HG03039 (cell line): ENCODE results near the gene EIF3B.
"Not testable (repeated sequence)": the region's sequence is repeated elsewhere in the genome, so short reads cannot be mapped to it uniquely, and the experiment has no call there.

Source experiments
- ATAC-seq: cut with Tn5 transposase; IDR thresholded peaks from one replicate; pipeline ENCODE4 v1.9.1; 2021; ENCODE audit warnings: mild to moderate bottlenecking, moderate library complexity; ENCODE audit not compliant: unreplicated experiment

The EIF3B gene

GRCh38 chr7:2347351-2348063, 7.1 kb upstream of the EIF3B start:
- not testable (repeated sequence) for ATAC-seq

- ATAC-seq: no peak
These were observed 4.6 kb upstream of the EIF3B start for GRCh38 chr7:2350055-2350454.

GRCh38 chr7:2350861-2351260, 3.8 kb upstream of the EIF3B start:
- ATAC-seq: no peak

GRCh38 chr7:2353113-2353935, 1.3 kb upstream of the EIF3B start:
- no peak for ATAC-seq

DNA sequence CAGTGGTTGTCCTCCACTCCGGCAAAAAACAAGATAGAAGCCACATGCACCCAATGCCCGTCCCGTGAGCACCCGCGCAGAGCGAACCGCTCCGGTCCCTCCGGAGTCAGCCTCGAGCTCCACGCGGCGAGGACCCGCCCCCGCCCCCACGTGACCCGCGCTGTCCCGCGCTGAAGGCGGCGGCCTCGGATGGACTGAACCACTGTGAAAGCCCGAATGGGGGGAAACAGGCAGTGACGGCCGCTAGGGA, 766 bp upstream of the EIF3B start:
- peak; percentile 50 for ATAC-seq

DNA sequence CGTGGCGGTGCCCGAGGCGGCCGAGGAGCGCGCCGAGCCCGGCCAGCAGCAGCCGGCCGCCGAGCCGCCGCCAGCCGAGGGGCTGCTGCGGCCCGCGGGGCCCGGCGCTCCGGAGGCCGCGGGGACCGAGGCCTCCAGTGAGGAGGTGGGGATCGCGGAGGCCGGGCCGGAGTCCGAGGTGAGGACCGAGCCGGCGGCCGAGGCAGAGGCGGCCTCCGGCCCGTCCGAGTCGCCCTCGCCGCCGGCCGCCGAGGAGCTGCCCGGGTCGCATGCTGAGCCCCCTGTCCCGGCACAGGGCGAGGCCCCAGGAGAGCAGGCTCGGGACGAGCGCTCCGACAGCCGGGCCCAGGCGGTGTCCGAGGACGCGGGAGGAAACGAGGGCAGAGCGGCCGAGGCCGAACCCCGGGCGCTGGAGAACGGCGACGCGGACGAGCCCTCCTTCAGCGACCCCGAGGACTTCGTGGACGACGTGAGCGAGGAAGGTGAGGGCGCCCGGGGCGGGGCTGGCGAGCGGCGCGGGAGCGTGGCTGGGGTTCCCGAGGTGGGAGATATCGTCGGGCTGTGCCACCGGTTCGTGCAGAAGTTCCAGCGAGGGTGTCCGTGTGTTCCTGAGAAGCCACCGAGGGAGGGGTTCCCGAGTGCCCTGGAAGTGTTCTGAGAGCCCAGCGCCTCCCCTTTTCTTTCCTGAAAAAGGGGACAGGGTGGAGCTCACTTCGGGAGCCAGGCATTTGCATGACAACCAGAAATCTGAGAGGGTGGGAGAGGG, 495 bp downstream of the EIF3B start:
- ATAC-seq: peak; percentile 11

DNA sequence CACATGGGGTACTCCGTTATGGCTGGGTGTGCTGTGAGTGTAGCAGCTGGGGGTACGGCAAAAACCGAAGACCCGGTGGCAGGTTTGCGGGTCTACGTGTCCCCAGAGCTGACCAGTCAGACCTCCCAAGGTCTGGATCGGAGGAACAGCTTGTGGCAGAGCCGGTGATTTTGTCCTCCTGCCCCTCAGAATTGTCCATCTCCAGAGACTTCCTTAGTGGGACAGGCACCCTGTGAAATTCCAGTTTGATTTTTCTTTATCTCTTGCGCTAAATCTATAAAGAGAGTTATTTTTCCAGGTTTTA, 1.0 kb downstream of the EIF3B start:
- no peak for ATAC-seq

GRCh38 chr7:2357165-2357564, 2.5 kb downstream of the EIF3B start:
- ATAC-seq: no peak

GRCh38 chr7:2357571-2357970, 2.9 kb downstream of the EIF3B start:
- ATAC-seq: no peak

DNA sequence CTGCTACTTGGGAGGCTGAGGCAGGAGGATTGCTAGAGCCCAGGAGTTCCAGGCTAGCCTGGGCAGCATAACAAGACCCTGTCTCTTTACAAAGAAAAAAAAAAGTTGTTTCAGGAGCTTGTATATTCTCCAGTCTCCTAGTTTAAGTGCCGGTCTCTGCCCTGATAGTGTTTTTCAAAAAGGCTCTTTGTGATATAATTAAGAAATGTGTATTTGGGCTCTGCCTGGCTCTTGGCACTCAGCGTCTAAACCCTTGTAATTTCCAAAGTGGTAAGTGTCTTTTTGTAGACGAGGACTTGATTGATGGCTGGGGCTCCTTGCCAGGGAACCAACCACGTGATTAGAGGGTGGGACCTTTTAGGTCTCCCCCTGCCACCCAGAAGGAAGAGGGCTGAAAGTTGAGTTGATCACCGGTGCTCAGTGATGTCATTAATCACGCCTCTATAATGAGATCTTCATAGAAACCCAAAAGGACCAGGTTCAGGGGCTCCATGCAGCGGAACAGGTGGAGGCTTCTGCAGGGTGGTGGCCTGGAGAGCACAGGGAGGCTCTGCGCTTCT, 4.4 kb downstream of the EIF3B start:
- ATAC-seq: no peak

GRCh38 chr7:2359610-2360009, 5.0 kb downstream of the EIF3B start:
- no peak for ATAC-seq

- ATAC-seq: no peak
These were observed 6.2 kb downstream of the EIF3B start for GRCh38 chr7:2360796-2361195.

DNA sequence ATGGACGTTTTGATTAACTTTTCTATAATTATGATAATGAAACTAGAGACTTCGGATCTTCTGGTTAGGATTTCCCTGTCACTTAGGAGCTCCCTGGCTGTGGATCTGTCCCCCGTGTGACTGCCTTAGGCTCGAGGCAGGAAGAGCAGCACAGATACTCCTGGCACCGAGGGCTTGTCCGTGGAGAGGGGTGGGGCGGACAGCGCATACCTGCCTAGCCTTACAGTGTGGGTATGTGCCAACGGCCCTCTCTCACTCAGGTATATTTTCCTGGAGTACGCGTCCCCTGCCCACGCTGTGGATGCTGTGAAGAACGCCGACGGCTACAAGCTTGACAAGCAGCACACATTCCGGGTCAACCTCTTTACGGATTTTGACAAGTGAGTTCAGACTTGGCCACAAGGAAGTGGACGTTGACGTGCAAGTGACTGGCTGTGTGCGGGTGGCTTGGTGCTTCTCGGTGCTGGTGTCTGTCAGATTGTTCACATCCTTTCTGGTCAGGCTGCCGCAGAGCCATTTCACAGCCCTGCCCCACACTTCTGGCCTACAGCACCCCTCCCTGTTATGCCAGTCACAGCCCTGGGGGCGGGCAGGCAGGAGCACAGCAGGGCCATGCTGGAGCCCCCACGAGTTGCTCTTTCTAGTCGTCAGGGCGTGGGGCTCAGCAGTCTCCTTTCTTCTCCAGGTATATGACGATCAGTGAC, 7.9 kb downstream of the EIF3B start:
- no peak for ATAC-seq

- no peak for ATAC-seq
These were observed 14.5 kb downstream of the EIF3B start for GRCh38 chr7:2369139-2369538.

DNA sequence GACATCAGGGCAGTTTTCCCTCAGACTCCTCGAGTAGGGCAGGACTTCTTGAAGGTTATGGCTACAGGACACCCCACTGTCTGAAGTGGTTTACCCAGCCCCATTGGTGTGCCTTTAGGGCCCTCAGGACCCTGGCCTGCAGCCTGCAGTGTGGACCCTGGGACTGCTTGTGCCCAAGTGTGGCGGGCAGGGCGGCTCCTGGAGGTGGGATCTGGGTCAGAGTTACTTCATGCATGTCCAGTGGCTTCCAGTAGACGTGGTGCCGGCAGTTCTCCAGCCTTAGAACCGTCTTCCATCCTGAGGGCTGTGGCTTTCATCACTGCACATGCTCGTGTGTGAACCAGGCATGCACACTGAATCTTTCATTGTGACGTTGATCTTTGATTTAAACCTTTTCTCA, 16.7 kb downstream of the EIF3B start:
- ATAC-seq: no peak

GRCh38 chr7:2372724-2373123, 18.1 kb downstream of the EIF3B start:
- no peak for ATAC-seq

- no peak for ATAC-seq
These were observed 18.5 kb downstream of the EIF3B start for GRCh38 chr7:2373124-2373556.

DNA sequence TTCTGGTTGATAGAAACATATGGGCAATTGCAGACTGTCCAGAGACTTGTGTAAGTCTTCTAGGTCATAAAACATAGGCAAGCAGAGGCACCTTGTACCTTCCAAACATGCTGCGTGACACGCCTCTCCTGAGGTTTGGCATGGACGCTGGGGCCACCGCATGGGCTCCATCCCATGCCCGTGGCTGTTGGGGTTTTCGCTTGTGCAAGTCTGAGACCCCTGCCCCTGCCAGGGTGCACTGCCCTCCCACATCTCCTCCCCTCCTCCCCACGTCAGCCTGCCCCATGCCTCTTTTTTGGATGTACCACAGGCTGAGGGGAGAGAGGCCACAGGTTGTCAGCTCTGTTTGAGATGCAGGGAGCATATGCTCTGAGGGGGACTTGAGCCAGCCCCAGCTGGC, 19.0 kb downstream of the EIF3B start:
- no peak for ATAC-seq

DNA sequence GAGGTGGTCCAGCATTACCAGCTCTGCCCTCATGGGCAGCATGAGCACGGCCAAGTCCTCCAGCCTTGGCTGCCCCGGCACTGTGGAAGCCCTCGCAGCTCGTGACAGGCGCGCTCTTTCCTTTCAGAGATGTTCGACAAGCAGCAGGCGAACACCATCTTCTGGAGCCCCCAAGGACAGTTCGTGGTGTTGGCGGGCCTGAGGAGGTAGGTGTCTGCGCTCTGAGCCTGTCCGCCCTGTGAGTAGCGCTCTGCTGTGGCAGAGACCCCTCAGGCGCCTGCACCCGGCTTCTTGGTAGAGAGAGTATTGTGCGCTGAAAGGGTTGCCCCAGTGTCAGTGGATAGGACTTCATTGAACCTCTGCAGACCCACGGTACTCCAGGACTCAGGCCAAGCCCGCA, 19.8 kb downstream of the EIF3B start:
- ATAC-seq: no peak

GRCh38 chr7:2374830-2375728, 20.5 kb downstream of the EIF3B start:
- no peak for ATAC-seq
